Ovary (tissue), 3 donors: ENCODE measurements around the gene MBD4.

Source experiments
- CTCF ChIP-seq, 3 donors: fragments of 450-650 bp in 2 of 3; fragments of 200-600 bp in 1 of 3; IDR thresholded peaks; one replicate each; pipeline versions ENCODE4 v1.5.1 to v1.8.0; 2016 to 2022; ENCODE audit warnings: antibody characterized with exemption in 3 of 3, mild to moderate bottlenecking in 1 of 3
- EP300 ChIP-seq: sonication (generic); formaldehyde crosslinking; IDR thresholded peaks from one replicate; pipeline ENCODE4 v1.6.1; 2017; ENCODE audit warnings: antibody characterized with exemption
- POLR2A ChIP-seq: fragments of 450-650 bp; IDR thresholded peaks from one replicate; pipeline ENCODE4 v1.6.1; 2017; ENCODE audit warnings: antibody characterized with exemption, mild to moderate bottlenecking, moderate library complexity
- donor health status: DM: no; HTN: no; CAD: no.

- TF ChIP-seq POLR2A (no peak), CTCF (IDR thresholded peaks at IDR 0.05) (no peak), EP300 (no peak)
Measured at GRCh38 chr3:129463094-129463493, 23.3 kb upstream of the MBD4 start.
